ENCODE results near the gene RAP1A. TPM values are rescaled to one million over a fixed set of nuclear protein-coding genes. Genes with fewer than 3 reads are reported as not detected.

Gene RAP1A
- polyA plus RNA-seq, 1 experiment, result 20.5 TPM

DNA sequence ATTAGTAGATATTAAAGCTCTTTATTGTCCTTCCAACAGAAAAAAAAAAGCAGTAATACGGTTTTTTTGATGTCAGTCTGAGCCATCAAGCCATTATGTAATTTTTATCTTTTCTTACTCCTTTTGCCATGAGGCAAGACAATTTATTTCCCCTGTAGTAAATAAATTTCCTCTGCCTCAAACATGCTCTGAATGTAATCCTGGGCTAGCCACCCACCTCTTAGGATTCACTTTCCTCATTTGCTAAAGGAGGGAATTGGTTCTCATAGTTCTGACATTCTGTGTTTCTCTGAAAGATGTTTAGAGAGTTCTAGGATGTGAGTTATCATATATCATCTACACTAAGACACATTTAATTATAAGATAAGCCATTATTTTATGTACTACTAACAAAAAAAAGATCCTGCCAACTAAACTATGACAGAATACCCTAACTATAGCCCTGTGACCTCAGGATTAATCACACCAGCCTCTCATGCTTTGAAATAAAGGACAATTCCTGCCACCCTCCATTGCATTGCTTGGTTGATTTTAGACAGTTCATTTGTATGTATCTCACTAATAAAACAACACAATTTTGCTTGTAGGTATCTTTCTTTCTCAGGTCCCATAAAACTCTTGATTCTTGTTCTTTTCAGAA lies 34.0 kb upstream of the RAP1A start:
- CTCF ChIA-PET, result no interaction called here
- TF ChIP-seq, protein P1, sequence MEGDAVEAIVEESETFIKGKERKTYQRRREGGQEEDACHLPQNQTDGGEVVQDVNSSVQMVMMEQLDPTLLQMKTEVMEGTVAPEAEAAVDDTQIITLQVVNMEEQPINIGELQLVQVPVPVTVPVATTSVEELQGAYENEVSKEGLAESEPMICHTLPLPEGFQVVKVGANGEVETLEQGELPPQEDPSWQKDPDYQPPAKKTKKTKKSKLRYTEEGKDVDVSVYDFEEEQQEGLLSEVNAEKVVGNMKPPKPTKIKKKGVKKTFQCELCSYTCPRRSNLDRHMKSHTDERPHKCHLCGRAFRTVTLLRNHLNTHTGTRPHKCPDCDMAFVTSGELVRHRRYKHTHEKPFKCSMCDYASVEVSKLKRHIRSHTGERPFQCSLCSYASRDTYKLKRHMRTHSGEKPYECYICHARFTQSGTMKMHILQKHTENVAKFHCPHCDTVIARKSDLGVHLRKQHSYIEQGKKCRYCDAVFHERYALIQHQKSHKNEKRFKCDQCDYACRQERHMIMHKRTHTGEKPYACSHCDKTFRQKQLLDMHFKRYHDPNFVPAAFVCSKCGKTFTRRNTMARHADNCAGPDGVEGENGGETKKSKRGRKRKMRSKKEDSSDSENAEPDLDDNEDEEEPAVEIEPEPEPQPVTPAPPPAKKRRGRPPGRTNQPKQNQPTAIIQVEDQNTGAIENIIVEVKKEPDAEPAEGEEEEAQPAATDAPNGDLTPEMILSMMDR (IDR thresholded peaks at IDR 0.05; ENCODE audit: insufficient read depth, low read depth, low read length), result no peak
- no peaks in the 10 kb centered on the region for H3K36me3 ChIP-seq (ENCODE audit: control insufficient read depth, insufficient read depth, low read length)
- POLR2A ChIA-PET, result no interaction called here
- no peak overlapping the region for H3K4me3 ChIP-seq (ENCODE audit: low read depth, low read length)
- no peaks in the 10 kb centered on the region for H3K27me3 ChIP-seq (ENCODE audit: control insufficient read depth, insufficient read depth, low read length)
- no peak for DNase-seq (ENCODE audit: low read depth)

DNA sequence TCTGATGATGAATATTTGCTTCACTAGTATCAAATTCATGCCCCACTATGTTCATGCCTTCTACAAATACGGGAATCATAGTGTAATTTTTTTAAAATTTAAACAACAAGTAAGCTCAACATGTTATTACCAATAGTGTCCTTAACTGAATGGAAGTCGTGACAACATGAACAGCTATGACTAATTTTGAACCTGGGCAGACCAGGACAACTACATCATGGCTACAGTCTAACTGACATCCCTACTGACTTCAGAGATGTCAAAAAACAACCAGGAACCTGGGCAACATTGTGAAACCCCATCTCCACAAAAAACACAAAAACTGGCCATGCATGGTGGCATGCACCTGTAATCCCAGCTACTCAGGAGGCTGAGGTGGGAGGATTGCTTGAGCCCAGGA lies 33.5 kb upstream of the RAP1A start:
- no peaks in the 10 kb centered on the region for H3K27me3 ChIP-seq (ENCODE audit: control insufficient read depth, insufficient read depth, low read length)
- TF ChIP-seq, protein P1 (IDR thresholded peaks at IDR 0.05; ENCODE audit: insufficient read depth, low read depth, low read length), result no peak
- no peaks in the 10 kb centered on the region for H3K36me3 ChIP-seq (ENCODE audit: control insufficient read depth, insufficient read depth, low read length)
- no peak overlapping the region for H3K4me3 ChIP-seq (ENCODE audit: low read depth, low read length)
- no peak for DNase-seq (ENCODE audit: low read depth)
- CTCF ChIA-PET, result no interaction called here
- POLR2A ChIA-PET, result no interaction called here

DNA sequence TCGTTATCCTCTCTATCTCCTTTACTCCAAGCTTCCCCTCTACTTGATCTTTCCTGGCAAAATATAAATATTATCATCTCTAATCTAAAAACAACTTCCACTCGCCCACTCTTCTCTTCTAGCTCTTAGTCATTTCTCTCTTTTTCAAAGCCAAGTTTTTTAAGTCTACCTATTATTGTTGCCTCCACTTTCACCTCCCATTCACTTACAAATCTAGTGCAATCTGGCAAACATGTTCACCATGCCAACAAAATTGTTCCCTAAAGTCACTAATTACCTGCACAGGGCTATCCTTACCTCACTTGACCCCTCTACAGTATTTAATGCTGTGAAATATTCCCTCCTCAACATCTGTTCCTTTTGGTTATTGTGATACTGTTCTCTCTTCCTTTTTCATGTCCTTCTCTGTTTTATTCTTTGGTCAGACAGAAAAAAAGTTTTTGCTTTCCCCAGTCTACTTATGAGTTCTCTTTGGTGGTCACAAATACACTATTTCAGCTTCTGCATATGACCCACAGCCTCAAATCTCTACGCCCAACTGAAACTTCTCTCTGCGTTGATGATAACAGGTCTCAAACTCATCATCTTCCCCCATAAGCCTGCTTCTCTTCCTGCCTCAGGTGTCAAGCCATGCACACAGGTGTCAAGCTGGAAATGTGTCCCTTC lies 31.9 kb upstream of the RAP1A start:
- TF ChIP-seq, protein P1 (IDR thresholded peaks at IDR 0.05; ENCODE audit: insufficient read depth, low read depth, low read length), result no peak
- no peak for DNase-seq (ENCODE audit: low read depth)
- POLR2A ChIA-PET, result no interaction called here
- Histone ChIP-seq H3K27me3 (ENCODE audit: control insufficient read depth, insufficient read depth, low read length) (no peaks in the 10 kb centered on the region), H3K4me3 (ENCODE audit: low read depth, low read length) (no peak overlapping the region), H3K36me3 (ENCODE audit: control insufficient read depth, insufficient read depth, low read length) (no peaks in the 10 kb centered on the region)
- CTCF ChIA-PET, result interaction anchor here (0.8 kb wide), 1 partner anchor 13 kb away, joined by 3 read pairs; no protein-coding TSS in a partner anchor

DNA sequence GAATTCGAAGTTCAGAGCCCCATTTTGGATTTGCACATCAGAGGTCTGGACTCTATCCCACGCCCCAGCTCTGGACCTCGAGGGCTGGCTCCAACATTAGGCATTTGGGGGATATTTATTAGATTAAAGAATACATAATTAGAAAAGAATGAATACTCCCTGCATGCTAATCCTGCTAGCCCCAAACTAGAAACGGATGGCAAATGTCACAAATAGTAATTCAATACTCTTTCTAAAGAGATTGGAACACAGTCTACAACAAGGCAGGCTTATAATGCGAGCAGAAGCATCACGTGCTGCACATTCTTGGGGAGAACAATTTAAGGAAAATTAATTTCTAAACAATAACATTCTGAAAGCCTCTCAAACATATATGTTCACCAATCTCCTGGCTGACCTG lies 27.7 kb upstream of the RAP1A start:
- TF ChIP-seq, protein P1 (IDR thresholded peaks at IDR 0.05; ENCODE audit: insufficient read depth, low read depth, low read length), result no peak
- H3K4me3 ChIP-seq (ENCODE audit: low read depth, low read length), result no peak overlapping the region
- no peaks in the 10 kb centered on the region for H3K36me3 ChIP-seq (ENCODE audit: control insufficient read depth, insufficient read depth, low read length)
- DNase-seq (ENCODE audit: low read depth), result no peak
- ChIA-PET POLR2A (no interaction called here), CTCF (interaction anchor here (1.0 to 1.8 kb wide), 3 partner anchors 20 to 84 kb away, joined by 4 to 8 read pairs (median 6); no protein-coding TSS in a partner anchor)
- H3K27me3 ChIP-seq (ENCODE audit: control insufficient read depth, insufficient read depth, low read length), result no peaks in the 10 kb centered on the region

Data from BJ (cell line).